Tracheal epithelial cell (primary cell): Measurements from ENCODE around the gene CADPS2. TPM values are rescaled to one million over a fixed set of nuclear protein-coding genes. Genes with fewer than 3 reads are reported as not detected.

Source experiments
- total RNA-seq: library from RNA; depleted of rRNA; stranded (reverse); fragments of >200 nt; gene quantifications from 2 replicates; pipeline ENCODE4 v1.2.1, GENCODE V29; 2014

CADPS2 gene
- total RNA-seq: 4.0 and 8.2 TPM in 2 replicates

DNA sequence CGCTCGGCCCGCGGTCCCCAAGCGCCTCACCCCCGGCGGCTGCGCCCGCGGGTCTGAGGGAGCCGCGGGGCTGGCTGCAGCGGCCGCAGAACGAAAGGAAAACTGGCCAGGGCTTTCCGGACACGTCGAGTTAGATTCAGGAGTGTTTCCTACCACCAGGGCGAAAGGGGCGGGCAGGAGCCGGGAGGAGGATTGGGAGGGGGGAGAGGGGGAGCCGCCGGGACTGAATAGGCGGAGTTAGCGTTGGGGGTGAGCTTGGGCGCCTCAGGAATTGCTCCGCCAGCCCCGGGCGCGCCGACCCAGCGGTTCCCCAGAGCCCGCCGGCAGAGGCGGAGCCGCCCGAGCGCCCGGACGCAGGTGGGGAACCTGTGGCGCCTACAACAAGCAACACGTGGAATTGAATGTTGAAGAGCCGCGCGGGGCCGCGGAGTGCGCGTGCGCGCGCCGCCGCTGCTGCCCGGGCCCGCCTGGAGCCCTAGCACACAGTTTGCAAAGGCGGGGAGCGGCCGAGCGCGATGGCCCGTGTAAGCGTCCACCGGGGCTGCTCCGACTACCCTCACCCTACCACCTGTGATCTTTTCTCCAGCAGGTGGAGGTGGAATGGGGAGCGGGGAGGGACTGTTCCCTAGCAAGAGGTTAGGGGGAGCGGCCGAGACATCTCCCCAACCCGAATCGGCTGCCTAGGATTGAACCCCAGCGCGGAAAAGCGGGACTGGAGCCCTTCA lies at the start of gene CADPS2:
CADPS2 (minus strand) TSS at position 104 of the 725 bp plus-strand sequence. CDS start 123 bp downstream, outside the sequence.

DNA sequence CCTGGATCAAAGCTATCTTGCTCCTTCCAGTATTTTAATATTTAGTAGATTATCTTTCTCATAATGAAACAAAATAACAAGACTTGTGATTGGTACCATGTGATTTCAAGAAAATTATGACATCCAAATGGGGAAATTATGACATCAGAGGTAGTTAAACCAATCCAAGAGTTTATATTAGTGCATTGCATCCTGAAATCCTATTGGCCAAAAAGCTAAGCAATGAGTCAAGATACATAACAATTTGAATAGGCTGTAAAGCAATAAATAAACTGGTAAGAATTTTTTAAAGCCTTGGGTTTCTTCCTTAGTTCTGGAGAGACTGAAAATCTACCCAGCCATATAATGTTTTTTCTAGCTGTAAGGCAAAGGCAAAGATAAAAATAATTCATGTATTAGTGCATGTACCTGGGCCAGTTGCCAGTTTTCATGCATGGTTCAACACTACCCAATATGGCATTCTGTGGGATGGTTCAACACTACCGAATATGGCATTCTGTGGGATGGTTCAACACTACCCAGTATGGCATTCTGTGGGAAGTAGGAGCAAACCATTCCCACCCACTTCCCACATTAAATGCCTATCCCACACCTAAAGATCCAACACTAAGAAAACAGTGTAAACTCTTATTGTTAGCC lies 183.3 kb downstream of the CADPS2 start, which contains the start of gene RNF148:
RNF148 (minus strand) TSS at position 51 of the 639 bp plus-strand sequence. CDS start 172 bp downstream, outside the sequence.

GRCh38 chr7:122699017-122699416 lies 187.2 kb downstream of the CADPS2 start, which contains the start of gene RNF133:
RNF133 (minus strand) TSS chr7:122699117; CDS start chr7:122698918, 199 bp downstream.

GRCh38 chr7:122304319-122304975 lies 581.8 kb downstream of the CADPS2 start, which contains the start of gene FEZF1:
FEZF1 (minus strand) TSS chr7:122304750; CDS start chr7:122304437, 313 bp downstream.

Other genes with a start within 250 kb of the CADPS2 start
- not detected in 2 replicates for gene RNF133, start 187.3 kb downstream of the CADPS2 start, total RNA-seq
- not detected in 2 replicates for gene RNF148, start 183.5 kb downstream of the CADPS2 start, total RNA-seq
- gene TAS2R16, start 109.2 kb upstream of the CADPS2 start, total RNA-seq: not detected in 2 replicates